ENCODE results near the gene ZNF358.

The ZNF358 gene

DNA sequence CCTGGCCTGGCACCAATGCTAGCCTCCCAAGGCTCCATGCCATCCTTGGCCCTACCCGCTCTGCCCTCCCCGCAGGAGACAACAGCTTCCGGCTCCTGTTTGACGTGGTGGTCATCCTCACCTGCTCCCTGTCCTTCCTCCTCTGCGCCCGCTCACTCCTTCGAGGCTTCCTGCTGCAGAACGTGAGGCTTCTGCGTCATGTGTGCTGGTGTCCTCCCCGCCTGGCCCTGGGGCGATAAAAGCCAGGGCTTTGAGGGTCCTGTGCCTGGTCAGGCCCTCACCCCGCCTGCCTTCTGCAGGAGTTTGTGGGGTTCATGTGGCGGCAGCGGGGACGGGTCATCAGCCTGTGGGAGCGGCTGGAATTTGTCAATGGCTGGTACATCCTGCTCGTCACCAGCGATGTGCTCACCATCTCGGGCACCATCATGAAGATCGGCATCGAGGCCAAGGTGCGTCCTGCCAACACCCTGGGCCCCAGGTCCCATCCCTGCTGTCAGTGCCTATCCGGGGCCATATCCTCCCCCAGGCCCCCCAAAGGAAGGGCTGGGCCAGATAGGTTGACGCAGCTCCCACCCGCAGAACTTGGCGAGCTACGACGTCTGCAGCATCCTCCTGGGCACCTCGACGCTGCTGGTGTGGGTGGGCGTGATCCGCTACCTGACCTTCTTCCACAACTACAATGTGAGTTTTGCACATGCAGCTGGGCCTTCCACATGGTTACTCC is 12.8 kb downstream of the ZNF358 start:
- DNase-seq (ENCODE audit: low read depth), result no peak
- TF ChIP-seq CTCF (IDR thresholded peaks at IDR 0.05; ENCODE audit: insufficient read depth, low read depth, low read length, missing control alignments), result no peak
- no peak overlapping the region for H3K4me3 ChIP-seq (ENCODE audit: low read depth, low read length)

- DNase-seq (ENCODE audit: low read depth), result no peak
- no peak overlapping the region for H3K4me3 ChIP-seq (ENCODE audit: low read depth, low read length)
- TF ChIP-seq CTCF (IDR thresholded peaks at IDR 0.05; ENCODE audit: insufficient read depth, low read depth, low read length, missing control alignments), result no peak
These were observed 13.3 kb downstream of the ZNF358 start for GRCh38 chr19:7529246-7529600.

DNA sequence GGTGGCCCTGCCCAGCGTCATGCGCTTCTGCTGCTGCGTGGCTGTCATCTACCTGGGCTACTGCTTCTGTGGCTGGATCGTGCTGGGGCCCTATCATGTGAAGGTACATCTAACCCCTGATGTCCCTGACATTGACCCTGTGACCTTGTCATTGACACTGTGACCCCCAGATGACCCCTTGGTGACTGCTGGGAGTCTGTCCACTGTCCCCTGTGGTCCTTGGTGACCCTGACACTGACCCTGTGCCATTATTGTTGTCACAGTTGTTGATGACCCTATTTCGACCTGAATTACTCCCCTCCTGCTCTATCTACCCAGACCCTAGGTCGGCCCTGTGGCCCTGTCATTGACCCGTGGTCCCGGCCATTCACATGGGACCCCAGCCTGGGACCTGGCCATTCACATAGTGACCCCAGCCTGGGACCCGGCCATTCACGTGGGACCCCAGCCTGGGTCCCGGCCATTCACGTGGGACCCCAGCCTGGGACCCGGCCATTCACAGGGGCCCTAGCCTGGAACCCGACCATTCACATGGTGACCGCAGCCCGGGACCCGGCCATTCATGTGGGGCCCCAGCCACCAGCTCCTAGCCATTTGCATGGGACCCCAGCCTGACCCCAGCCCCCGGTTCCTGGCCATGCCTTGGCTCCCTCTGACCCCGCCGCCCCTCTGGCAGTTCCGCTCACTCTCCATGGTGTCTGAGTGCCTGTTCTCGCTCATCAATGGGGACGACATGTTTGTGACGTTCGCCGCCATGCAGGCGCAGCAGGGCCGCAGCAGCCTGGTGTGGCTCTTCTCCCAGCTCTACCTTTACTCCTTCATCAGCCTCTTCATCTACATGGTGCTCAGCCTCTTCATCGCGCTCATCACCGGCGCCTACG is 13.9 kb downstream of the ZNF358 start:
- TF ChIP-seq CTCF (IDR thresholded peaks at IDR 0.05; ENCODE audit: insufficient read depth, low read depth, low read length, missing control alignments), result no peak
- H3K4me3 ChIP-seq (ENCODE audit: low read depth, low read length), result no peak overlapping the region
- no peak for DNase-seq (ENCODE audit: low read depth)

DNA sequence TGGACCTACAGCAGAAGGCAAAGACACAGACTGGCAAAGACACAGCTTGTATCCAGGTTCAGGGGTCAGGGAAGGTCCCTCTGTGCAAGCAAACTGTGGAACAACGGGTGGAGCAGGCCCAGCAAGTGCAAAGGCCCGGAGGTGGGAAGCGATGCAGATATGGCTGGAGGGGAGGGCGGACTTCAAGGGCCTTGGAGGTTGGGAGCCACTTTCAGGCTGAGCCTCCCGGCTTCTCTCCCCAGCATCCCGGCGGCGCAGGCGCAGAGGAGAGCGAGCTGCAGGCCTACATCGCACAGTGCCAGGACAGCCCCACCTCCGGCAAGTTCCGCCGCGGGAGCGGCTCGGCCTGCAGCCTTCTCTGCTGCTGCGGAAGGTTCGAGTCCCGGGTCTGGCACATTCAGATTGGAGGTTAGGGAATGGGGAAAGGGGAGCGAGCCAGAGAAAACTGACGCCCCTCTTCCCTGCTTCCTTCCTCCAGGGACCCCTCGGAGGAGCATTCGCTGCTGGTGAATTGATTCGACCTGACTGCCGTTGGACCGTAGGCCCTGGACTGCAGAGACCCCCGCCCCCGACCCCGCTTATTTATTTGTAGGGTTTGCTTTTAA is 17.5 kb downstream of the ZNF358 start:
- DNase-seq (ENCODE audit: low read depth), result no peak
- no peak for TF ChIP-seq CTCF (IDR thresholded peaks at IDR 0.05; ENCODE audit: insufficient read depth, low read depth, low read length, missing control alignments)
- H3K4me3 ChIP-seq (ENCODE audit: low read depth, low read length), result peak overlapping the region; percentile 92

DNA sequence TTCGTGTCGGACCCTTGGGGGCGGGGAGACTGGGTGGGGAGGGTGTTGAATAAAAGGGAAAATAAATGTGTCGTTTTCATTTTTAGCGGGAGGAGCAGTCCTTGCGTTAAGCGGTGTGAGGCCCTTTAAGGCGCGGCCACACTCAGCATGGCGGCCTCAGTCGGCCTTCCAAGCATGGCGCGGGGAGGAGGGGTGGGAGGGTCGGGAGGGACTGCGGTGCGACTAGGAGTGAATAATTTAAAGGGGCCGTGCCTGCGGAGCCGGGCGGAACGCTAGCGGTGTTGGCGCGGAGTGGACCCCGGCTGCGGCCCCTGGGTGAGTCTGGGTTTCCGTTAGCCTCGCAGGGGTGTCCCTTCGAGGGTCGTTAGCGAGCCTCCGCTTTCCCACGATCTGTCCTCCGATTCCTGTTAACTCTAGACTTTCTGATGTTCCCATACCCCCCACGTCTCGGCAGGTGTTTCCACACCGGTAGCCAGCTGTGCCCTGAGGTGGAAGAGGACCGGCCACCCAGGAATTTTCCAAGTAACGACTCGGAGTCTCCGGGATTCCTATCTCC is 18.1 kb downstream of the ZNF358 start:
- DNase-seq (ENCODE audit: low read depth), result peak; percentile 93
- TF ChIP-seq CTCF (IDR thresholded peaks at IDR 0.05; ENCODE audit: insufficient read depth, low read depth, low read length, missing control alignments), result no peak
- H3K4me3 ChIP-seq (ENCODE audit: low read depth, low read length), result peak overlapping the region; percentile 92

DNA sequence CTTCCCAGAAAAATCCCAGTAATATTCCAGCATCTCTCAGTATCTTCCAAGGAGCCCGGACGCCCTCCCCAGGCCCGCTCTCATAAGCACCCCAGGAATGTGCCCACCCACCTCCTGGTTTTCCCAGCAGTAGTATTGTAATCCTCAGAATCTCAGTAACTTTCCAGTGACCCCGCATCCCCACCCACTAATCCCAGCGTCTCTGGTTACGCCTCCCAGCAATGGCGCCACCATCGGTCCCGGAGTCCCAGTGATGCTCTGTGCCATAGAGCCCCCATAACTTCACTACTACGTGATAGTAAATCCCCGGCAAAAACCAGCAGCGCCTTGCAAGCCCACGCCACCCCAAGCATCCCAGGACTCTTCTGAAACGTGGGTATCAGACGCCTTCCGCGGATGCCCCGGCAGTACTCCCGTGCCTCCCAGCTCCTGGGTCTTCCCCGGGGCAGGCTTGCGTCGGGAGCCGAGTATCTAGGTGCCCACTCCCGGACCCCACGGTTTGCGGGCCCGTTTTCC is 18.7 kb downstream of the ZNF358 start:
- peak; percentile 44 for DNase-seq (ENCODE audit: low read depth)
- H3K4me3 ChIP-seq (ENCODE audit: low read depth, low read length), result peak overlapping the region; percentile 92
- no peak for TF ChIP-seq CTCF (IDR thresholded peaks at IDR 0.05; ENCODE audit: insufficient read depth, low read depth, low read length, missing control alignments)
